GM12878 (cell line): ENCODE results near the gene SGMS1. TPM values are rescaled to one million over a fixed set of nuclear protein-coding genes. Genes with fewer than 3 reads are reported as not detected.

ENCODE experiments used
- ATF7 ChIP-seq: fragments of 450-650 bp; IDR thresholded peaks from 2 replicates; pipeline ENCODE4 v1.6.1; 2016; ENCODE audit warnings: low read depth, mild to moderate bottlenecking
- CHD1 ChIP-seq: IDR thresholded peaks from 2 replicates; pipeline ENCODE4 v1.6.1; 2012; ENCODE audit warnings: low read depth, low read length, improper control_type of control experiment
- DPF2 ChIP-seq: fragments of 450-650 bp; IDR thresholded peaks from 2 replicates; pipeline ENCODE4 v1.6.1; 2017; ENCODE audit warnings: mild to moderate bottlenecking
- ETV6 ChIP-seq, 2 experiments: fragments of 450-650 bp in 1 of 2; IDR thresholded peaks in 1 of 2; conservative IDR thresholded peaks in 1 of 2; 2 replicates each; pipeline ENCODE4 v1.6.1; 2014; ENCODE audit warnings: antibody characterized with exemption in 1 of 2, borderline replicate concordance in 1 of 2, low read depth in 1 of 2, mild to moderate bottlenecking in 1 of 2, moderate library complexity in 1 of 2
- FOXM1 ChIP-seq: IDR thresholded peaks from 2 replicates; pipeline ENCODE4 v1.6.1; 2012; ENCODE audit warnings: low read depth, mild to moderate bottlenecking, inconsistent platforms, low read length, moderate library complexity
- IKZF2 ChIP-seq, 2 experiments: fragments of 450-650 bp; IDR thresholded peaks; 2 replicates each; pipeline ENCODE4 v1.6.1; 2017; ENCODE audit warnings: mild to moderate bottlenecking in 2 of 2, moderate library complexity in 2 of 2
- IRF4 ChIP-seq: IDR thresholded peaks from 2 replicates; pipeline ENCODE4 v1.6.1; 2011; ENCODE audit warnings: low read depth, low read length
- KDM1A ChIP-seq: fragments of 200-600 bp; sonication (generic); IDR thresholded peaks from 2 replicates; pipeline ENCODE4 v1.6.1; 2016; ENCODE audit warnings: borderline replicate concordance
- POLR2AphosphoS2 ChIP-seq: IDR thresholded peaks from 2 replicates; pipeline ENCODE4 v1.6.1; 2011; ENCODE audit warnings: low read depth, mild to moderate bottlenecking, low read length, improper control_type of control experiment, moderate library complexity
- RAD51 ChIP-seq: fragments of 450-650 bp; IDR thresholded peaks from 2 replicates; pipeline ENCODE4 v1.6.1; 2016; ENCODE audit warnings: moderate library complexity, mild to moderate bottlenecking, inconsistent platforms
- SP1 ChIP-seq: IDR thresholded peaks from one replicate; pipeline ENCODE4 v1.6.1; 2011; ENCODE audit warnings: low read depth, low read length
- STAT3 ChIP-seq: IDR thresholded peaks from 2 replicates; pipeline ENCODE4 v1.6.1; 2011; ENCODE audit warnings: low read depth, low read length, improper control_type of control experiment
- TCF12 ChIP-seq: IDR thresholded peaks from 2 replicates; pipeline ENCODE4 v1.6.1; 2011; ENCODE audit warnings: low read depth, mild to moderate bottlenecking, low read length
- polyA plus RNA-seq, 11 experiments: library from polyadenylated mRNA; depleted of rRNA in 4 of 11; unstranded in 6 of 11; stranded (reverse) in 5 of 11; fragments of >200 nt; fragmentation: Nextera tagmentation in 4 of 11; fragmentation: Illumina TruSeq in 1 of 11; extraction: Ambion mirVana in 4 of 11; extraction: Trizol in 1 of 11; gene quantifications; 1 replicate in 1 of 11; 2 replicates in 10 of 11; pipeline versions ENCODE4 v1.2.1 to v1.2.3, GENCODE V29; 2011 to 2016; ENCODE audit warnings: inconsistent platforms in 2 of 11, missing spikeins in 2 of 11, low read depth in 1 of 11
- total RNA-seq, 4 experiments: library from RNA; depleted of rRNA in 3 of 4; stranded (reverse); fragments of >200 nt in 3 of 4; fragmentation: Illumina TruSeq in 1 of 4; extraction: Trizol in 1 of 4; gene quantifications; 2 replicates each; pipeline versions ENCODE4 v1.2.1 to v1.2.3, GENCODE V29; 2013 to 2021
- TF ChIP-seq, protein P1 (sequence below): fragments of 450-650 bp; IDR thresholded peaks from 2 replicates; pipeline ENCODE4 v1.6.1; 2016; ENCODE audit warnings: mild to moderate bottlenecking
- TF ChIP-seq, protein P2 (sequence below): IDR thresholded peaks from 2 replicates; pipeline ENCODE4 v1.6.1; 2011; ENCODE audit warnings: mild to moderate bottlenecking, low read depth, low read length, moderate library complexity; ENCODE audit not compliant: insufficient replicate concordance
- TF ChIP-seq, protein P3 (sequence below): fragments of 150-350 bp; IDR thresholded peaks from 2 replicates; pipeline ENCODE4 v1.6.1; 2014; ENCODE audit warnings: mild to moderate bottlenecking, low read depth, low read length
- TF ChIP-seq, protein P4 (sequence below): IDR thresholded peaks from 2 replicates; pipeline ENCODE4 v1.6.1; 2012; ENCODE audit warnings: mild to moderate bottlenecking, low read depth, low read length
- TF ChIP-seq, protein P5 (sequence below): fragments of 450-650 bp; formaldehyde crosslinking; IDR thresholded peaks from 2 replicates; pipeline ENCODE4 v1.5.0; 2022; ENCODE audit warnings: mild to moderate bottlenecking, missing genetic modification characterization

SGMS1 gene
- total and polyA plus RNA-seq, 10 of the 15 experiments (the other 5 are each of a cell fraction or from before 2014, with no cell fraction given), result 1.4 to 14.5 (median 4.9) TPM

DNA sequence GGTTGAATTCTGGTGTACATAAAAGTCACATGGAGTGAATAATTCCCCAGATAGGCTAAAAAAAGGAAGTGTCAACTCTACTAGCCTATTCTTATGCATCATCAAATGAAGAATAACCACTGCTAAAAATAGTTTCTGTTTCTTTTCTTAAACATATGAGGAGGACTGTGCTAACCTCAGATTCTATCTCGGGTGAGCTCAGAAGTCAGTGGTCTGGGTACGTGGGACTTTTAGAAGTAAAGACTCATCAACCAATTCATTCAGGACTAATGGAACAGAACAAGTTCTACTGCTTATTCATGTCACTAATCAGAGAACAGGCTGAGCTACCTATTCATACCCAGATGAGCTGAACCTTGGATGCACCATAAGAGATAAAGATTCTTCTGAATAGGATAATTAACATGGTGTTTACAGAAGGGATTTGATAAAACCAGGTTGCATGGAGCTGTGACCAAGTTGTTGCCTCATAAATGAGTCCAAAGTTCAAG, 362.9 kb downstream of the SGMS1 start (continued):
- no peak for TF ChIP-seq POLR2AphosphoS2
- peak; percentile 89 for TF ChIP-seq ATF7
- TF ChIP-seq, protein P1, sequence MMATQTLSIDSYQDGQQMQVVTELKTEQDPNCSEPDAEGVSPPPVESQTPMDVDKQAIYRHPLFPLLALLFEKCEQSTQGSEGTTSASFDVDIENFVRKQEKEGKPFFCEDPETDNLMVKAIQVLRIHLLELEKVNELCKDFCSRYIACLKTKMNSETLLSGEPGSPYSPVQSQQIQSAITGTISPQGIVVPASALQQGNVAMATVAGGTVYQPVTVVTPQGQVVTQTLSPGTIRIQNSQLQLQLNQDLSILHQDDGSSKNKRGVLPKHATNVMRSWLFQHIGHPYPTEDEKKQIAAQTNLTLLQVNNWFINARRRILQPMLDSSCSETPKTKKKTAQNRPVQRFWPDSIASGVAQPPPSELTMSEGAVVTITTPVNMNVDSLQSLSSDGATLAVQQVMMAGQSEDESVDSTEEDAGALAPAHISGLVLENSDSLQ, result no peak; the same call in 1 of the 2 replicates
- TF ChIP-seq, protein P2, sequence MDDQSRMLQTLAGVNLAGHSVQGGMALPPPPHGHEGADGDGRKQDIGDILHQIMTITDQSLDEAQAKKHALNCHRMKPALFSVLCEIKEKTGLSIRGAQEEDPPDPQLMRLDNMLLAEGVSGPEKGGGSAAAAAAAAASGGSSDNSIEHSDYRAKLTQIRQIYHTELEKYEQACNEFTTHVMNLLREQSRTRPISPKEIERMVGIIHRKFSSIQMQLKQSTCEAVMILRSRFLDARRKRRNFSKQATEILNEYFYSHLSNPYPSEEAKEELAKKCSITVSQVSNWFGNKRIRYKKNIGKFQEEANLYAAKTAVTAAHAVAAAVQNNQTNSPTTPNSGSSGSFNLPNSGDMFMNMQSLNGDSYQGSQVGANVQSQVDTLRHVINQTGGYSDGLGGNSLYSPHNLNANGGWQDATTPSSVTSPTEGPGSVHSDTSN, result no peak
- TF ChIP-seq STAT3, result 0 out of 2 replicates have a peak, but pooled peaks have one; percentile 59
- peak; percentile 62; the same call in 1 of the 2 replicates for TF ChIP-seq FOXM1
- TF ChIP-seq TCF12, result no peak
- peak; percentile 72 to 82; a peak in 3 of 4 replicates for TF ChIP-seq IKZF2 (IDR thresholded peaks at IDR 0.05)
- peak; percentile 89 for TF ChIP-seq RAD51
- TF ChIP-seq, protein P3, sequence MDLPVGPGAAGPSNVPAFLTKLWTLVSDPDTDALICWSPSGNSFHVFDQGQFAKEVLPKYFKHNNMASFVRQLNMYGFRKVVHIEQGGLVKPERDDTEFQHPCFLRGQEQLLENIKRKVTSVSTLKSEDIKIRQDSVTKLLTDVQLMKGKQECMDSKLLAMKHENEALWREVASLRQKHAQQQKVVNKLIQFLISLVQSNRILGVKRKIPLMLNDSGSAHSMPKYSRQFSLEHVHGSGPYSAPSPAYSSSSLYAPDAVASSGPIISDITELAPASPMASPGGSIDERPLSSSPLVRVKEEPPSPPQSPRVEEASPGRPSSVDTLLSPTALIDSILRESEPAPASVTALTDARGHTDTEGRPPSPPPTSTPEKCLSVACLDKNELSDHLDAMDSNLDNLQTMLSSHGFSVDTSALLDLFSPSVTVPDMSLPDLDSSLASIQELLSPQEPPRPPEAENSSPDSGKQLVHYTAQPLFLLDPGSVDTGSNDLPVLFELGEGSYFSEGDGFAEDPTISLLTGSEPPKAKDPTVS, result no peak
- 0 out of 2 replicates have a peak, but pooled peaks have one; percentile 22 for TF ChIP-seq IRF4
- TF ChIP-seq CHD1, result no peak
- TF ChIP-seq, protein P4, sequence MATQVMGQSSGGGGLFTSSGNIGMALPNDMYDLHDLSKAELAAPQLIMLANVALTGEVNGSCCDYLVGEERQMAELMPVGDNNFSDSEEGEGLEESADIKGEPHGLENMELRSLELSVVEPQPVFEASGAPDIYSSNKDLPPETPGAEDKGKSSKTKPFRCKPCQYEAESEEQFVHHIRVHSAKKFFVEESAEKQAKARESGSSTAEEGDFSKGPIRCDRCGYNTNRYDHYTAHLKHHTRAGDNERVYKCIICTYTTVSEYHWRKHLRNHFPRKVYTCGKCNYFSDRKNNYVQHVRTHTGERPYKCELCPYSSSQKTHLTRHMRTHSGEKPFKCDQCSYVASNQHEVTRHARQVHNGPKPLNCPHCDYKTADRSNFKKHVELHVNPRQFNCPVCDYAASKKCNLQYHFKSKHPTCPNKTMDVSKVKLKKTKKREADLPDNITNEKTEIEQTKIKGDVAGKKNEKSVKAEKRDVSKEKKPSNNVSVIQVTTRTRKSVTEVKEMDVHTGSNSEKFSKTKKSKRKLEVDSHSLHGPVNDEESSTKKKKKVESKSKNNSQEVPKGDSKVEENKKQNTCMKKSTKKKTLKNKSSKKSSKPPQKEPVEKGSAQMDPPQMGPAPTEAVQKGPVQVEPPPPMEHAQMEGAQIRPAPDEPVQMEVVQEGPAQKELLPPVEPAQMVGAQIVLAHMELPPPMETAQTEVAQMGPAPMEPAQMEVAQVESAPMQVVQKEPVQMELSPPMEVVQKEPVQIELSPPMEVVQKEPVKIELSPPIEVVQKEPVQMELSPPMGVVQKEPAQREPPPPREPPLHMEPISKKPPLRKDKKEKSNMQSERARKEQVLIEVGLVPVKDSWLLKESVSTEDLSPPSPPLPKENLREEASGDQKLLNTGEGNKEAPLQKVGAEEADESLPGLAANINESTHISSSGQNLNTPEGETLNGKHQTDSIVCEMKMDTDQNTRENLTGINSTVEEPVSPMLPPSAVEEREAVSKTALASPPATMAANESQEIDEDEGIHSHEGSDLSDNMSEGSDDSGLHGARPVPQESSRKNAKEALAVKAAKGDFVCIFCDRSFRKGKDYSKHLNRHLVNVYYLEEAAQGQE, result no peak
- TF ChIP-seq DPF2, result peak; percentile 21; the same call in 1 of the 2 replicates
- peak; percentile 8 for TF ChIP-seq SP1
- TF ChIP-seq, protein P5, sequence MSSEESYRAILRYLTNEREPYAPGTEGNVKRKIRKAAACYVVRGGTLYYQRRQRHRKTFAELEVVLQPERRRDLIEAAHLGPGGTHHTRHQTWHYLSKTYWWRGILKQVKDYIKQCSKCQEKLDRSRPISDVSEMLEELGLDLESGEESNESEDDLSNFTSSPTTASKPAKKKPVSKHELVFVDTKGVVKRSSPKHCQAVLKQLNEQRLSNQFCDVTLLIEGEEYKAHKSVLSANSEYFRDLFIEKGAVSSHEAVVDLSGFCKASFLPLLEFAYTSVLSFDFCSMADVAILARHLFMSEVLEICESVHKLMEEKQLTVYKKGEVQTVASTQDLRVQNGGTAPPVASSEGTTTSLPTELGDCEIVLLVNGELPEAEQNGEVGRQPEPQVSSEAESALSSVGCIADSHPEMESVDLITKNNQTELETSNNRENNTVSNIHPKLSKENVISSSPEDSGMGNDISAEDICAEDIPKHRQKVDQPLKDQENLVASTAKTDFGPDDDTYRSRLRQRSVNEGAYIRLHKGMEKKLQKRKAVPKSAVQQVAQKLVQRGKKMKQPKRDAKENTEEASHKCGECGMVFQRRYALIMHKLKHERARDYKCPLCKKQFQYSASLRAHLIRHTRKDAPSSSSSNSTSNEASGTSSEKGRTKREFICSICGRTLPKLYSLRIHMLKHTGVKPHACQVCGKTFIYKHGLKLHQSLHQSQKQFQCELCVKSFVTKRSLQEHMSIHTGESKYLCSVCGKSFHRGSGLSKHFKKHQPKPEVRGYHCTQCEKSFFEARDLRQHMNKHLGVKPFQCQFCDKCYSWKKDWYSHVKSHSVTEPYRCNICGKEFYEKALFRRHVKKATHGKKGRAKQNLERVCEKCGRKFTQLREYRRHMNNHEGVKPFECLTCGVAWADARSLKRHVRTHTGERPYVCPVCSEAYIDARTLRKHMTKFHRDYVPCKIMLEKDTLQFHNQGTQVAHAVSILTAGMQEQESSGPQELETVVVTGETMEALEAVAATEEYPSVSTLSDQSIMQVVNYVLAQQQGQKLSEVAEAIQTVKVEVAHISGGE (CRISPR knock-in tag), result no peak
- no peak for TF ChIP-seq ETV6 (conservative IDR thresholded peaks at IDR 0.05 in 1 of 2, IDR thresholded peaks at IDR 0.05 in 1 of 2; ENCODE audit: borderline replicate concordance in 1 of 2, low read depth in 1 of 2)
- no peak for TF ChIP-seq KDM1A
